Measurements from ENCODE around the gene C1orf159. TPM values are rescaled to one million over a fixed set of nuclear protein-coding genes. Genes with fewer than 3 reads are reported as not detected.

C1orf159 gene
- total and polyA plus RNA-seq, 2 experiments from 2014 or later, result 11.4 to 13.1 TPM

GRCh38 chr1:1132042-1132950 is 16.4 kb upstream of the C1orf159 start:
- in situ Hi-C loops (cut with MboI), result no loop called here
- no peak for DNase-seq
- Histone ChIP-seq H2AFZ (no peak overlapping the region), H3K4me1 (ENCODE audit: insufficient read depth) (no peaks in the 10 kb centered on the region), H3K9me3 (ENCODE audit: low read depth) (no peaks in the 10 kb centered on the region), H3K27ac (no peak overlapping the region), H3K4me2 (ENCODE audit: unreplicated experiment) (no peak overlapping the region), H3K79me2 (ENCODE audit: insufficient read depth) (no peaks in the 10 kb centered on the region), H3K36me3 (ENCODE audit: low read depth) (no peaks in the 10 kb centered on the region), H3K9me2 (ENCODE audit: insufficient read depth) (no peaks in the 10 kb centered on the region), H3F3A (ENCODE audit: insufficient read depth) (no peaks in the 10 kb centered on the region), H3K27me3 (replicated peaks; ENCODE audit: insufficient read depth) (no peaks in the 10 kb centered on the region), H3K4me3 (no peak overlapping the region), H3K9ac (no peak overlapping the region), H4K20me1 (ENCODE audit: insufficient read depth) (no peaks in the 10 kb centered on the region)
- WGBS, 2 experiments (ENCODE audit: low coverage in 1 of 2, low lambda C conversion rate in 2 of 2, missing lambda C conversion rate in 2 of 2), result 68 to 72% methylated on average over 36 to 48 of the region's 48 CpGs
- TF ChIP-seq EZH2phosphoT487 (IDR thresholded peaks at IDR 0.05; ENCODE audit: insufficient read depth, low read depth) (no peak), EZH2 (IDR thresholded peaks at IDR 0.05; ENCODE audit: insufficient read depth, poor library complexity, severe bottlenecking) (no peak)

GRCh38 chr1:1130206-1131120 is 14.6 kb upstream of the C1orf159 start:
- DNase-seq, result no peak
- no peaks in the 10 kb centered on the region for H3K36me3 ChIP-seq (ENCODE audit: low read depth)
- H3K9me2 ChIP-seq (ENCODE audit: insufficient read depth), result no peaks in the 10 kb centered on the region
- H4K20me1 ChIP-seq (ENCODE audit: insufficient read depth), result no peaks in the 10 kb centered on the region
- in situ Hi-C loops (cut with MboI), result no loop called here
- H3K27ac ChIP-seq, result no peak overlapping the region
- H2AFZ ChIP-seq, result no peak overlapping the region
- H3K27me3 ChIP-seq (replicated peaks; ENCODE audit: insufficient read depth), result no peaks in the 10 kb centered on the region
- H3K9me3 ChIP-seq (ENCODE audit: low read depth), result no peaks in the 10 kb centered on the region
- no peaks in the 10 kb centered on the region for H3K4me1 ChIP-seq (ENCODE audit: insufficient read depth)
- no peak overlapping the region for H3K9ac ChIP-seq
- no peaks in the 10 kb centered on the region for H3K79me2 ChIP-seq (ENCODE audit: insufficient read depth)
- TF ChIP-seq EZH2 (IDR thresholded peaks at IDR 0.05; ENCODE audit: insufficient read depth, poor library complexity, severe bottlenecking), result no peak
- TF ChIP-seq EZH2phosphoT487 (IDR thresholded peaks at IDR 0.05; ENCODE audit: insufficient read depth, low read depth), result no peak
- H3K4me2 ChIP-seq (ENCODE audit: unreplicated experiment), result no peak overlapping the region
- no peak overlapping the region for H3K4me3 ChIP-seq
- no peaks in the 10 kb centered on the region for H3F3A ChIP-seq (ENCODE audit: insufficient read depth)
- 73 to 79% methylated on average over 41 to 43 of the region's 43 CpGs for WGBS, 2 experiments (ENCODE audit: low coverage in 1 of 2, low lambda C conversion rate in 2 of 2, missing lambda C conversion rate in 2 of 2)

DNA sequence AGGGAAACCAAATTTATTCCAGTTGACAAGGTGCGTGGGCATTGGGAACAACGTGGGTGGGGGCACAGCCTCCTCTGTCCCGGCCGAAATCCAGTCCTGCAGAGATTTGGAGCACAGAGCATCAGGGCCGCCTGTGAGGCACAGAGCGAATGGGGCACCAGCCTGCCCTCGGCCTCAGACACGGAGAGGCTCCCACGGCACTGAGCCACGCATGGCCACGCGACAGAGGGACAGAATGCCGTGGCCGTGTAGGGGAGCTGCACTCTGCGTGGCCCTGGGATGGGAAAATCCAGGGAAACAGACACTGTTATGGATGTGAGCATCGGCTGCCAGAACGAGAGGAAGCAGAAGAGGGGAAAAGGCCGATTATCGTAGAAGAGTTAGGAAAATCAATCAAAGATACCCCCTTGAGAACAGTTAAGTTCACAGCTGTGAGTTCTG is 13.5 kb upstream of the C1orf159 start:
- no peaks in the 10 kb centered on the region for H3F3A ChIP-seq (ENCODE audit: insufficient read depth)
- no peak overlapping the region for H3K27ac ChIP-seq
- H3K79me2 ChIP-seq (ENCODE audit: insufficient read depth), result no peaks in the 10 kb centered on the region
- no peak overlapping the region for H3K4me3 ChIP-seq
- H3K9ac ChIP-seq, result no peak overlapping the region
- no peaks in the 10 kb centered on the region for H3K27me3 ChIP-seq (replicated peaks; ENCODE audit: insufficient read depth)
- no peaks in the 10 kb centered on the region for H3K9me3 ChIP-seq (ENCODE audit: low read depth)
- no peaks in the 10 kb centered on the region for H3K9me2 ChIP-seq (ENCODE audit: insufficient read depth)
- no peaks in the 10 kb centered on the region for H4K20me1 ChIP-seq (ENCODE audit: insufficient read depth)
- in situ Hi-C loops (cut with MboI), result no loop called here
- no peak overlapping the region for H2AFZ ChIP-seq
- no peak for DNase-seq
- no peaks in the 10 kb centered on the region for H3K36me3 ChIP-seq (ENCODE audit: low read depth)
- no peak overlapping the region for H3K4me2 ChIP-seq (ENCODE audit: unreplicated experiment)
- no peaks in the 10 kb centered on the region for H3K4me1 ChIP-seq (ENCODE audit: insufficient read depth)
- TF ChIP-seq EZH2phosphoT487 (IDR thresholded peaks at IDR 0.05; ENCODE audit: insufficient read depth, low read depth) (no peak), EZH2 (IDR thresholded peaks at IDR 0.05; ENCODE audit: insufficient read depth, poor library complexity, severe bottlenecking) (no peak)
- 65 to 72% methylated on average over 19 of the region's 19 CpGs for WGBS, 2 experiments (ENCODE audit: low coverage in 1 of 2, low lambda C conversion rate in 2 of 2, missing lambda C conversion rate in 2 of 2)

GRCh38 chr1:1128454-1129139 is 12.7 kb upstream of the C1orf159 start:
- H3F3A ChIP-seq (ENCODE audit: insufficient read depth), result no peaks in the 10 kb centered on the region
- no peak overlapping the region for H3K27ac ChIP-seq
- H3K9ac ChIP-seq, result no peak overlapping the region
- no peaks in the 10 kb centered on the region for H3K79me2 ChIP-seq (ENCODE audit: insufficient read depth)
- H3K4me2 ChIP-seq (ENCODE audit: unreplicated experiment), result no peak overlapping the region
- no peaks in the 10 kb centered on the region for H3K36me3 ChIP-seq (ENCODE audit: low read depth)
- no peaks in the 10 kb centered on the region for H4K20me1 ChIP-seq (ENCODE audit: insufficient read depth)
- WGBS, 2 experiments (ENCODE audit: low coverage in 1 of 2, low lambda C conversion rate in 2 of 2, missing lambda C conversion rate in 2 of 2), result 76 to 77% methylated on average over 29 to 31 of the region's 32 CpGs
- no peaks in the 10 kb centered on the region for H3K4me1 ChIP-seq (ENCODE audit: insufficient read depth)
- no peaks in the 10 kb centered on the region for H3K27me3 ChIP-seq (replicated peaks; ENCODE audit: insufficient read depth)
- no peak for DNase-seq
- no peaks in the 10 kb centered on the region for H3K9me2 ChIP-seq (ENCODE audit: insufficient read depth)
- no peak overlapping the region for H3K4me3 ChIP-seq
- TF ChIP-seq EZH2 (IDR thresholded peaks at IDR 0.05; ENCODE audit: insufficient read depth, poor library complexity, severe bottlenecking), result no peak
- in situ Hi-C loops (cut with MboI), result no loop called here
- no peak overlapping the region for H2AFZ ChIP-seq
- H3K9me3 ChIP-seq (ENCODE audit: low read depth), result no peaks in the 10 kb centered on the region
